Measurements from ENCODE around the gene CST9. TPM values are rescaled to one million over a fixed set of nuclear protein-coding genes. Genes with fewer than 3 reads are reported as not detected.

Gene CST9
- total RNA-seq, 1 donor = not detected

- no peak overlapping the region for H3K4me3 ChIP-seq (ENCODE audit: low read depth, low read length)
- no peak for TF ChIP-seq CTCF (IDR thresholded peaks at IDR 0.05; ENCODE audit: insufficient read depth, low read length)
- no peak for DNase-seq (ENCODE audit: low read depth)
Observed at GRCh38 chr20:23651117-23651516, 45.4 kb upstream of the CST9 start.

- H3K4me3 ChIP-seq (ENCODE audit: low read depth, low read length) = no peak overlapping the region
- no peak for TF ChIP-seq CTCF (IDR thresholded peaks at IDR 0.05; ENCODE audit: insufficient read depth, low read length)
- DNase-seq (ENCODE audit: low read depth) = no peak
Observed at GRCh38 chr20:23649830-23650417, 44.2 kb upstream of the CST9 start.

GRCh38 chr20:23649242-23649641, 43.5 kb upstream of the CST9 start:
- no peak for DNase-seq (ENCODE audit: low read depth)
- TF ChIP-seq CTCF (IDR thresholded peaks at IDR 0.05; ENCODE audit: insufficient read depth, low read length) = no peak
- H3K4me3 ChIP-seq (ENCODE audit: low read depth, low read length) = no peak overlapping the region

- H3K4me3 ChIP-seq (ENCODE audit: low read depth, low read length) = no peak overlapping the region
- no peak for DNase-seq (ENCODE audit: low read depth)
- TF ChIP-seq CTCF (IDR thresholded peaks at IDR 0.05; ENCODE audit: insufficient read depth, low read length) = no peak
Observed at GRCh38 chr20:23647346-23647745, 41.6 kb upstream of the CST9 start.

- no peak for DNase-seq (ENCODE audit: low read depth)
- TF ChIP-seq CTCF (IDR thresholded peaks at IDR 0.05; ENCODE audit: insufficient read depth, low read length) = no peak
- no peak overlapping the region for H3K4me3 ChIP-seq (ENCODE audit: low read depth, low read length)
Observed at GRCh38 chr20:23646106-23646873, 40.6 kb upstream of the CST9 start.

GRCh38 chr20:23645575-23645974, 39.9 kb upstream of the CST9 start:
- no peak for DNase-seq (ENCODE audit: low read depth)

More at GRCh38 chr20:23645575-23645974, 39.9 kb upstream of the CST9 start:
- H3K4me3 ChIP-seq (ENCODE audit: low read depth, low read length) = no peak overlapping the region
- no peak for TF ChIP-seq CTCF (IDR thresholded peaks at IDR 0.05; ENCODE audit: insufficient read depth, low read length)
